Peyer's patch (tissue), 4 donors: ENCODE data around the gene NANOS1. TPM values are rescaled to one million over a fixed set of nuclear protein-coding genes. Genes with fewer than 3 reads are reported as not detected.

Experiments
- DNase-seq, 3 donors: peaks; one replicate each; pipeline ENCODE4 v3.0.0-alpha.2; 2017 to 2019
- H3K27ac ChIP-seq, 4 donors: fragments of 200-600 bp; sonication (generic); one replicate each; pipeline ENCODE4 v1.5.1; 2016 to 2019
- H3K27me3 ChIP-seq, 2 donors: fragments of 200-600 bp; sonication (generic); one replicate each; pipeline ENCODE4 v1.5.1; 2019
- H3K36me3 ChIP-seq, 3 donors: fragments of 200-600 bp; sonication (generic); one replicate each; pipeline ENCODE4 v1.5.1; 2016 to 2019
- H3K4me1 ChIP-seq, 4 donors: fragments of 200-600 bp; sonication (generic); one replicate each; pipeline ENCODE4 v1.5.1; 2016 to 2019
- H3K4me3 ChIP-seq, 4 donors: fragments of 200-600 bp; sonication (generic); 1 replicate in 3 of 4; 2 replicates in 1 of 4; pipeline ENCODE4 v1.5.1; 2016 to 2019; ENCODE audit warnings: mild to moderate bottlenecking in 1 of 4
- H3K9me3 ChIP-seq, 4 donors: fragments of 200-600 bp; sonication (generic); one replicate each; pipeline ENCODE4 v1.5.1; 2016 to 2019; ENCODE audit warnings: mild to moderate bottlenecking in 1 of 4
- CTCF ChIP-seq, 6 experiments: fragments of 450-650 bp in 4 of 6; fragments of 200-600 bp in 2 of 6; sonication (generic) in 1 of 6; IDR thresholded peaks; one replicate each; pipeline ENCODE4 v1.5.1; 2017 to 2019; ENCODE audit warnings: antibody characterized with exemption in 6 of 6, mild to moderate bottlenecking in 3 of 6, moderate library complexity in 1 of 6
- POLR2A ChIP-seq, 2 donors: fragments of 450-650 bp; IDR thresholded peaks; one replicate each; pipeline ENCODE4 v1.5.1; 2017; ENCODE audit warnings: antibody characterized with exemption in 2 of 2, mild to moderate bottlenecking in 2 of 2, moderate library complexity in 2 of 2
- total RNA-seq, 4 donors: library from RNA; depleted of rRNA; stranded (reverse); fragments of >200 nt; gene quantifications; one replicate each; pipeline ENCODE4 v1.1.0, GENCODE V29; 2016

Gene NANOS1
- total RNA-seq, 4 donors from 2014 or later, result 0.13 to 9.9 TPM; not detected in 2

DNA sequence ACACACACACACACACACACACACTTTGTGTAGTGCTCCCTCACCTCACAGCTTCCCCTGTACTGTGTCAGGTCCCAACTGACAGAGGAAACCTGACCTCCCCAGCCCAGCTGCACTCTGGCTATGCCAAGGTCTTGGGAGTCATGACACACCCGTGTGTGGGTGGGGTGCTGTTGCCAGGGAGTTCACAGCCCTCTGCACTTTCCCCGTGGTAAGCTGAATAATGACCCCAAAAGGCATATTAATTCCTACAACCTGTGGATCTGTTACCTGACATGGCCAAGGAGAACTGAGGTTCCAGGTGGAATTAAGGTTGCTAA lies 8.9 kb upstream of the NANOS1 start:
- no peak for TF ChIP-seq CTCF (IDR thresholded peaks at IDR 0.05)
- no peak for TF ChIP-seq POLR2A (IDR thresholded peaks at IDR 0.05)
- Histone ChIP-seq H3K27ac (no peak overlapping the region), H3K27me3 (no peaks in the 10 kb centered on the region), H3K4me3 (no peak overlapping the region), H3K36me3 (no peaks in the 10 kb centered on the region), H3K4me1 (peaks cover 0 to 1% (median 0%) of the 10 kb centered on the region in 4 donors), H3K9me3 (no peaks in the 10 kb centered on the region)
- no peak for DNase-seq

DNA sequence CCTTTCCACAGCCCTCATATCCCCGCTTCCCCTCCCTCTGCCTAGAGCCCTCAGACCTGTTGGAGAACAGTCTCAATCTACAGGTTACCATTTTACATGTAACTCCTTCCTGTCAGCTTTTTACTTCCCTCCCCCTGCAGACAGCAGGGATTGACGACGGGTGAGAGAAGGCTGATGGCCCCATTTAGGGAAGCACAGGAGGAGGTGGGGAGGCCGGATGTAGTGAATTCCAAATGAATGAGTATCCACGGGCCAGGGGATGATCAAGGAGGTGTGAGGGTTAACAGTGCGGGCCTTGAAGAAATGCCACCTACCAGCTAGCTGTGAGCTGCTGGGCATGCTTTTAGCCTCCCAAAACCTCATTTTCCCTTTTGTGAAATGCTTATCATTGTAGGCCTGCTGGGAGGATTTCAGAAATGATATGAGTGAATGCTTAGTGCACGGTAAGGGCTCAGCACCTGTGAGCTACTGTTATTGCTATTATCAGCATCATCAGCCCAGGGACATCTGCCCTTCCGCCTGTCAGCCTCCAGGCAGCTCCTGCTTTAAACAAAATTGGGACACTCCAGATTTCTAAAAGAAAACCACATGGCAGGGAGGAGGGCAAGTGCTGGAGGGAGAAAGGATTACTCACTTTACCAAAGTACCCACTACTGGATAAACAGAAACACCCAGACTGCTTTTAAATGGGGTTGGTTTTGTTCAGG lies 6.5 kb upstream of the NANOS1 start:
- Histone ChIP-seq H3K27ac (no peak overlapping the region), H3K4me1 (peaks cover 0 to 5% (median 0%) of the 10 kb centered on the region in 4 donors), H3K9me3 (no peaks in the 10 kb centered on the region)

DNA sequence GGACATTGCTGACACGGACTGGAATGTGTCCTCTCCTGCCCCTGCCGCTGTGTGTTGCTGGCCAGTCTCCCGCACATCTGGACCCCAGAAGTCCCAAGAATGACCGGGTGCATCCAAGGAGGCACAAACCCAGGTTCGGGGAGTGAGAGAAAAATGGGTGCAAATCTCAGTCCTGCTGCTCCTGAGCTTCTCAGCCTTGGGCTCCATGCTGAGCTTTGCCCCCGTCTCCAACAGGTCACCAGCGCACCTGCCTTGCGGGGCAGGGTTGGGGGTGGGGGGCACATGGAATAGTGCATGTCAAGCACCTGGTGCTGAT lies 6.0 kb upstream of the NANOS1 start:
- no peak for TF ChIP-seq POLR2A (IDR thresholded peaks at IDR 0.05)
- no peak for TF ChIP-seq CTCF (IDR thresholded peaks at IDR 0.05)
- Histone ChIP-seq H3K9me3 (no peaks in the 10 kb centered on the region), H3K36me3 (no peaks in the 10 kb centered on the region), H3K4me3 (no peak overlapping the region), H3K27ac (no peak overlapping the region), H3K4me1 (peaks cover 0 to 5% (median under 1%) of the 10 kb centered on the region in 4 donors), H3K27me3 (no peaks in the 10 kb centered on the region)
- DNase-seq, result no peak

More for the DNA sequence above, 6.5 kb upstream of the NANOS1 start:
- Histone ChIP-seq H3K4me3 (no peak overlapping the region), H3K36me3 (no peaks in the 10 kb centered on the region), H3K27me3 (no peaks in the 10 kb centered on the region)
- TF ChIP-seq POLR2A (IDR thresholded peaks at IDR 0.05) (no peak), CTCF (IDR thresholded peaks at IDR 0.05) (no peak)
- no peak for DNase-seq

- TF ChIP-seq POLR2A (IDR thresholded peaks at IDR 0.05), result no peak
- TF ChIP-seq CTCF (IDR thresholded peaks at IDR 0.05), result no peak
- H3K27me3 ChIP-seq, result no peaks in the 10 kb centered on the region
- H3K4me1 ChIP-seq, result peaks cover 0 to 8% (median 3%) of the 10 kb centered on the region in 4 donors
- H3K9me3 ChIP-seq, result no peaks in the 10 kb centered on the region
- H3K4me3 ChIP-seq, result no peak overlapping the region
- no peak for DNase-seq
- H3K27ac ChIP-seq, result peak overlapping the region in 1 of 4 donors; percentile 31
- H3K36me3 ChIP-seq, result no peaks in the 10 kb centered on the region
Measured at GRCh38 chr10:119024882-119025281, 4.6 kb upstream of the NANOS1 start.

DNA sequence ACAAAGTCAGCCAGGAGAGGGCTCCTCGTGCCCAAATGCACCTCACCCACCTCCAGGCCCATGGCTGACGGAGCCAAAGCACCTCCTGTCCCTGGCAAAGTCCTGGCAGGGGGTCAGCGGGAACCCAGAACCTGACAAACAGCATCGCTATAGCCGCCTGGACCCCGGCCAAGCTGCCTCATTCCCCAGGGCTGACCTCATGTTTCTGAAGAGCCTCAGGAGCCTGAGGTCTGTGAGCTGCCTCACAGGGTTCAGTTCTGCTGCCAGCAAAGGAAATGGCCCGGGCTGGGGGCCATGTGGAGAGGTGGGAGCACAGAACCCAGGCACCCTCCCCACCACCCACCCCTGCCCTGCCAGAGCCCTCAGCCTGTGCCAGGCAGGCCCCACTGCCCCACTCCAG lies 4.2 kb upstream of the NANOS1 start:
- no peak for DNase-seq
- peak overlapping the region in 1 of 4 donors; percentile 31 for H3K27ac ChIP-seq
- H3K9me3 ChIP-seq, result no peaks in the 10 kb centered on the region
- H3K36me3 ChIP-seq, result no peaks in the 10 kb centered on the region
- peaks cover 0 to 9% (median 3%) of the 10 kb centered on the region in 4 donors for H3K4me1 ChIP-seq
- no peaks in the 10 kb centered on the region for H3K27me3 ChIP-seq
- no peak for TF ChIP-seq CTCF (IDR thresholded peaks at IDR 0.05)
- TF ChIP-seq POLR2A (IDR thresholded peaks at IDR 0.05), result no peak
- no peak overlapping the region for H3K4me3 ChIP-seq

- H3K9me3 ChIP-seq, result no peaks in the 10 kb centered on the region
- H3K36me3 ChIP-seq, result no peaks in the 10 kb centered on the region
- no peaks in the 10 kb centered on the region for H3K27me3 ChIP-seq
- DNase-seq, result no peak
- H3K4me3 ChIP-seq, result no peak overlapping the region
- H3K27ac ChIP-seq, result peak overlapping the region in 1 of 4 donors; percentile 6
- TF ChIP-seq CTCF (IDR thresholded peaks at IDR 0.05) (no peak), POLR2A (IDR thresholded peaks at IDR 0.05) (no peak)
- peaks cover 0 to 14% (median 6%) of the 10 kb centered on the region in 4 donors for H3K4me1 ChIP-seq
Measured at GRCh38 chr10:119025776-119026175, 3.7 kb upstream of the NANOS1 start.
